ENCODE results near the gene MACROD2. TPM values are rescaled to one million over a fixed set of nuclear protein-coding genes. Genes with fewer than 3 reads are reported as not detected.

Gene MACROD2
- total RNA-seq, 1 donor, result 1.7 TPM

DNA sequence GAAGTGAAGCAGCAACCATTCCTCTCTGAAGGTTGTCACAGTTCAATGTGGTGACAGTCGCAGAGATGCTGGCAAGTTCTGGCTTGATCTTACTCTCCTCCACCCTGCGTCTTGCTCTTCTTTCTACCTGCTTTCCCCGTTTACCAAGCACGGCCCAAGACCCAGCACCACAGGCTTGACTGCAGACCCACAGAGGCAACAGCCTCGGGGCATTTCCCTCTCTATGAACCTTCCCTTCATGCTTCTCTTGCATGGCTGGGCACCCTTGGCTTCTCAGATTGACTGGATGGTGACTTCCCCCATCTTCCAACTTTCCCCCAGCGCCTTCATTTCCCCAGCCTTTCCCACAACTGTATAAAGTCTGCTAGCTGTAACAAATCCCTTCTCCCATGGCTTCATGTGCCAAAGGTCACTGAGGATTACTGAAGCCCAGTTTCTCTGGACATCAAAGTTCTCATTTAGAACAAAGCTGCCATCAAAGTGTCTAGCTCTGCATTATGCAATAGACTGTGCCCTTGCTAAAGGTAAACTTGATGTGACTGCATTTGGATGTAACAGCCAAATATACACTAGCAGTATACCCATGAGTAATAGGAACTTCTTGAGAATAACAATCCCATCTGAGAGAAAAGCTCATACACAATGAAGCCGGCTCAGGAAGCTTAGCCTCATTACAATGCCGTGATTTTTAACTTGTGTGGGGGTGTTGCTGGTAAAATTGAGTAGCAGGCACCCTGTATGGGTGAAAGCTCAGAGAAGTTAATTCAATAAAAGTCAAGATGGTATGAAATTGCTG lies 1065.1 kb downstream of the MACROD2 start:
- Histone ChIP-seq H3K9me3 (ENCODE audit: low read depth, low read length) (no peaks in the 10 kb centered on the region), H3K4me1 (ENCODE audit: insufficient read depth, low read length) (no peaks in the 10 kb centered on the region), H3K27me3 (ENCODE audit: insufficient read depth, low read length) (no peaks in the 10 kb centered on the region), H3K4me3 (ENCODE audit: low read length) (no peak overlapping the region)

DNA sequence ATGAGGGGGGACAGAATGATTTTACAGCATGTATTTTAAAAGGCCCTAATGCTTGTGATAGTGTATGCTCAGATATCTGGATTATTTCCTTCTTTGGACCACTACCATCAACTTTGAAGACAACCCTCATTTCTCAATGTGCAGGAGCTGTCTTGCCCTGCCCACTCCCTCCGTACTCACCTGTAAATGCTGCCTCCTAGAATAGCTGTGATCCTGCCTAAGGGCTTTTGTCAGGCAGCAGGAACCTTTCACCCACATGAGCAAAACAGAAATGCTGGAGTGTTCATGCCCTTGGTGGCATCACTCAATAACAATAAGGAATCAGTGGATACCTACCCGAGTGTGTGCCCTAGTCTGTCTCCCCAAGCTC lies 1065.7 kb downstream of the MACROD2 start:
- Histone ChIP-seq H3K27me3 (ENCODE audit: insufficient read depth, low read length) (no peaks in the 10 kb centered on the region), H3K4me1 (ENCODE audit: insufficient read depth, low read length) (no peaks in the 10 kb centered on the region), H3K9me3 (ENCODE audit: low read depth, low read length) (no peaks in the 10 kb centered on the region), H3K4me3 (ENCODE audit: low read length) (no peak overlapping the region)

DNA sequence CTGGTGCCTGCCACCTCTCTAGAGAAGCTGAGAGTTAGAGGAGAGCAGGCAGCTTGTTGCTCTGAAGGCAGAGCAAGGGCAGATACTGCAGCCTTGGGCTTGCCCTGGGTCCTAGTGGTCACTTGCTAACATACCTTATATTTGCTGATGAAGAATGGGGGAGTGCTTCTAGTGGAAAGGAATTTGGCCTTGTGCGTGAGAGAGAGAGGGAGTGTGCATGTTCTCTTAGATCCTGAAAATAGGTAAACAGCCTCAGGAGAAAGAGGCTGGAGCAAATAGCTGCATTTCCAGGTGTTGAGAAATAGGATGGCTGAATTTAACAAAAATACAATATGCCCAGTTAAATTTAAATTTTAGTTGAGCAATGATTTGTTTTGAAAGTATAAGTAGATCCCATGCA lies 1066.6 kb downstream of the MACROD2 start:
- Histone ChIP-seq H3K9me3 (ENCODE audit: low read depth, low read length) (no peaks in the 10 kb centered on the region), H3K4me1 (ENCODE audit: insufficient read depth, low read length) (no peaks in the 10 kb centered on the region), H3K4me3 (ENCODE audit: low read length) (no peak overlapping the region), H3K27me3 (ENCODE audit: insufficient read depth, low read length) (no peaks in the 10 kb centered on the region)

DNA sequence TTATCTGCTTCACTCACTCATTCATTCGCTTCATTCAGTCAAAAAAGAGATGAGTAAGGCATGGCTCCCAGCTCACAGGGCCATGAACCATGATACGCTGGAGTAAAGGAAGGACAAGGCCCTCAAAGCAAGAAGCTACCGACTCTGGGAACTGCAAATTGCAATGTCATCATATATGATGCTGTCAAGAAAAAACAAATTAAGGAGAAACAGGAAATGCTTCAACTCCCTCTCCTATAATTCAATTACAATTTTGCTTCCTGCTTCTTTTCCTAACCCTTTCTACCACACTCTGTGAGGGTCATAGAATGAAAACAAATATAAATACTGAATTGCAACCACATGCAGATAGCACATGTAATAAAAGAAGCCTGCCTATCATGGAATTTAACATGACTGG lies 1067.8 kb downstream of the MACROD2 start:
- no peak overlapping the region for H3K4me3 ChIP-seq (ENCODE audit: low read length)
- H3K4me1 ChIP-seq (ENCODE audit: insufficient read depth, low read length), result no peaks in the 10 kb centered on the region
- H3K9me3 ChIP-seq (ENCODE audit: low read depth, low read length), result no peaks in the 10 kb centered on the region
- H3K27me3 ChIP-seq (ENCODE audit: insufficient read depth, low read length), result no peaks in the 10 kb centered on the region

DNA sequence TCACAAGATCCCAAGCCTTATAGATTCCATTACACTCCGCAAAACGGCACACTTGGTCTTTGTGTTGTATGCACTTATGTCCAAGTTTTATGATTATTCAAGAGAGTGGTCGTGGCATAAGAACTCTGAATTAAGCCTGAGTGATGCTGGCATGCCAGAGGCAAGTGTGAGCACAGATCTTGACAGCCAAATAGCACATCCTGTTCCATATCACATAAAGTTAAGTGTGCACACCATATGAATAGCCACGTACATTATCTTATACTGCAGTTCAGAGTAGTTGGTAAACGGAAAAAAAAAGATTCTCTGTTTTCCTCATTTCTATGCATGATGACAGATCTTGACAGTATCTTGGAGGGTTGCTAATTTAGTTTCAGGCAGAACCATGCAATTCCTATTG lies 1069.4 kb downstream of the MACROD2 start:
- no peaks in the 10 kb centered on the region for H3K4me1 ChIP-seq (ENCODE audit: insufficient read depth, low read length)
- no peaks in the 10 kb centered on the region for H3K27me3 ChIP-seq (ENCODE audit: insufficient read depth, low read length)
- H3K4me3 ChIP-seq (ENCODE audit: low read length), result no peak overlapping the region
- H3K9me3 ChIP-seq (ENCODE audit: low read depth, low read length), result no peaks in the 10 kb centered on the region

DNA sequence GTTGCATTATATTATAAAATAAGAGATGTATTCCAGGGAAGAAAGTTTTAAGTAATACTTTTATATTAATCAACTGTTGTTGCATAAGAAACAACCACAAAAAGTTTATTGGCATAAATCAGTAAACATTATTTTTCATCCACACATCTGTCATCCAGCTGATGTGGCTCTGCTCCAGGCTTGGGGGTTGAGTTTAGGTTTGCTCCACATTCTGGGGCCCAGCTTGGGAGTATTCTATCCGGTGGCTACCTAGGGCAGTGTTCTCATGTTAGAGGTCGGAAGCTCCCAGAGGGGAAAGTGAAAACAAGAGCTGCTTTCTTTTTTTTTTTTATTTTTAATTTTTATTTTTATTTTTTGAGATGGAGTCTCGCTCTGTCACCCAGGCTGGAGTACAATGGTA lies 1070.5 kb downstream of the MACROD2 start:
- no peaks in the 10 kb centered on the region for H3K9me3 ChIP-seq (ENCODE audit: low read depth, low read length)
- no peaks in the 10 kb centered on the region for H3K4me1 ChIP-seq (ENCODE audit: insufficient read depth, low read length)
- no peaks in the 10 kb centered on the region for H3K27me3 ChIP-seq (ENCODE audit: insufficient read depth, low read length)
- H3K4me3 ChIP-seq (ENCODE audit: low read length), result no peak overlapping the region

DNA sequence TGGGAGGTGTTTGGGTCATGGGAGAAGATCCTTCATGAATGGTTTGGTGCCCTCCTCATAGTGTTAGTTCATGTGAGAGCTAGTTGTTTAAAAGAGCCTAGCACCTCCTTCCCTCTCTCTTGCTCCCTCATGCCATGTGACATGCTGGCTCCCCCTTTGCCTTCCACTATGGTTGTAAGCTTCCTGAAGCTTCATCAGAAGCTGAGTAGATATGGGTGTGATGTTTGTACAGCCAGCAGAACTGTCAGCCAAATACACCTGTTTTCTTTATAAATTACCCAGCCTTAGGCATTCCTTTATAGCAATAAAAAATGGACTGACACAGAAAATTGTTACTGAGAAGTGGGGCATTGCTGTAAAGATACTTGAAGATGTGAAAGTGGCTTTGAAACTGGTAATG lies 1073.2 kb downstream of the MACROD2 start:
- Histone ChIP-seq H3K27me3 (ENCODE audit: insufficient read depth, low read length) (no peaks in the 10 kb centered on the region), H3K9me3 (ENCODE audit: low read depth, low read length) (no peaks in the 10 kb centered on the region), H3K4me1 (ENCODE audit: insufficient read depth, low read length) (no peaks in the 10 kb centered on the region), H3K4me3 (ENCODE audit: low read length) (no peak overlapping the region)

DNA sequence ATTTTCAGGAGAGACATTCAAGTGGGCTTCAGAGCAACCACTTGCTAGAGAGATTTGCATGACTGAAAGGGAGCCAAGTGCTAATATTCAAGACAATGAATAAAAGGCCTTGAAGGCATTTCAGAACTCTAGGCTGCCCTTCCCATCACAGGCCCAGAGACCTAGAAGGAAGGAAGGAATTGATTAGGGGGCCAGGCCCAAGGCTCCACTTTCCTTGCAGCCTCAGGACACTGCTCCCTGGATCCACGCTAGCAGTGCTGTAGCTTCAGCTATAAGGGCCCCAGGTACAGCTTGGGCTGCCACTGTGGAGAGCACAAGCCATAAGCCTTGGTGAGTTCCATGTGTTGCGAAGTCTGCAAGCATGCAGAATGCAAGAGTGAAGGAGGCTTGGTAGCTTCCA lies 1074.0 kb downstream of the MACROD2 start:
- Histone ChIP-seq H3K4me3 (ENCODE audit: low read length) (no peak overlapping the region), H3K9me3 (ENCODE audit: low read depth, low read length) (no peaks in the 10 kb centered on the region), H3K27me3 (ENCODE audit: insufficient read depth, low read length) (no peaks in the 10 kb centered on the region), H3K4me1 (ENCODE audit: insufficient read depth, low read length) (no peaks in the 10 kb centered on the region)

DNA sequence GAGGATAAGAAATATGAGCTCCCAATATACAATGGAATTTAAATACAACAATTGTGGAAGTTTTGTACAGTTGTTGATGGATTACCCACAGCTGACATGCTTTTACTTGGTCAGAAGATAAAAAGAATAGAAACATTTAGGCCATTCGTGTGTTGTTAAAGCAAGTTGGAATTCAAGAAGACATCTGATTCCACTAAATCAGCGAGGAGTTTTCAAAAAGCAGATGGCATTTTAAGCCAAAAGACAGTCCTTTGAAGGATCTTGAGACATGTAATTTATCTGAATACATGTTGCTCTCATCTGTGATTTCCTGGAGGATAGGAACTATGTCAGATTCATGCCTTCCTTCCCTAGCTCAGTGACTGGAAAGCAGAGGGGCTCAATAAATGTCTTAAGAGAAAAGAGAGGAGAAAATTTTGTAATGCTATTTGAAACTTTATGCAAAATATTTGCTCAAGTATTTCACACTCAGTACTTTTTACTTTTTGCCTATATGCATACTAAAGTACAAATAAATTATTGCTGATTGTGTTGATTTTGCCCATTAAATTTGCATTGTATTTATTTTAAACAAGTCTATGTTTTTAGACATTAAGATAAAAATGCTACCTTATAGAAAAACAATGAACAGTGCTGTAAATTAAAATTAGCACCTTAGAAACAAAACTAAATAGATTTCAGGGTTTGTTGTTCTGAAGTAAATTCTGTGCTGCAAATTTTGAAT lies 1075.9 kb downstream of the MACROD2 start:
- no peaks in the 10 kb centered on the region for H3K9me3 ChIP-seq (ENCODE audit: low read depth, low read length)

DNA sequence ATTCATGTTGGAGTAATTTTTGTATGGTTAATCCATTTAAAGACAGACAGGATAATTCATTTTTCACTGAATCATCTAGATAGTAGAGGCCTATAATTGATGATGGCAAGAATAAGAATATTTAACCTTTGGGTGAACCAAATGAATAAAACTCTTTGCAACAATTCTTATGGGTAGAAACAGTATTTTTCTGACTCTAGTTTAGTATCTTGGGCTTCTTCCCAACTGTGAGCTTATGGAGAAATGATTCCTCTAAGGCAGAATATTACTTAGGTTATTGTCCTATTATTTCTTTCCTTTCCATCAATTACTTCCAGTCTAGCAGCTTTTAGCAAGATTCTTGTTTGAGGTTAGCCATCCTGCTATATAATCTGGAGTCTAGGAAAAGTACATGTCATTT lies 1077.0 kb downstream of the MACROD2 start:
- no peaks in the 10 kb centered on the region for H3K27me3 ChIP-seq (ENCODE audit: insufficient read depth, low read length)
- no peaks in the 10 kb centered on the region for H3K9me3 ChIP-seq (ENCODE audit: low read depth, low read length)
- H3K4me1 ChIP-seq (ENCODE audit: insufficient read depth, low read length), result no peaks in the 10 kb centered on the region
- no peak overlapping the region for H3K4me3 ChIP-seq (ENCODE audit: low read length)

More for the DNA sequence above, 1075.9 kb downstream of the MACROD2 start:
- no peaks in the 10 kb centered on the region for H3K4me1 ChIP-seq (ENCODE audit: insufficient read depth, low read length)
- H3K4me3 ChIP-seq (ENCODE audit: low read length), result no peak overlapping the region
- no peaks in the 10 kb centered on the region for H3K27me3 ChIP-seq (ENCODE audit: insufficient read depth, low read length)

DNA sequence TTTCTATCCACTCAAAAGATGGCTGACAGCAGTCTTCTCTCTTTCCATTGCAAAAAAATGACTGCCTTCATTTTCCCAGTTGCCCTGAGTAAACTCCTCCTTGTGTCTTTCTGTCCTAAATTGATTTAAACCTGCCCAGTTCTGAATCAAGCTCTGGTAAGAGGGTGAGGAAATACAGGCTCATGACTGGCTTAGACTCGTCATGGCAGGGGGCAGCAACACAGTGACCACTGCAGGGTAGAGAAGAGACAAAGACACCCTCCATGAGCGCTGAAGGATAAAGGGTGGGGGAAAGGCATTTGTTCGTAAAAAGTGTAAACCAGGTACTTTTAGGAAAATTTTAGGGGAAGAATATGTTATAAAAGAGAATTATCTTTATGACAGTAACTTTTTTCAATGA lies 1080.3 kb downstream of the MACROD2 start:
- no peaks in the 10 kb centered on the region for H3K27me3 ChIP-seq (ENCODE audit: insufficient read depth, low read length)
- H3K4me1 ChIP-seq (ENCODE audit: insufficient read depth, low read length), result no peaks in the 10 kb centered on the region
- H3K9me3 ChIP-seq (ENCODE audit: low read depth, low read length), result no peaks in the 10 kb centered on the region
- no peak overlapping the region for H3K4me3 ChIP-seq (ENCODE audit: low read length)

DNA sequence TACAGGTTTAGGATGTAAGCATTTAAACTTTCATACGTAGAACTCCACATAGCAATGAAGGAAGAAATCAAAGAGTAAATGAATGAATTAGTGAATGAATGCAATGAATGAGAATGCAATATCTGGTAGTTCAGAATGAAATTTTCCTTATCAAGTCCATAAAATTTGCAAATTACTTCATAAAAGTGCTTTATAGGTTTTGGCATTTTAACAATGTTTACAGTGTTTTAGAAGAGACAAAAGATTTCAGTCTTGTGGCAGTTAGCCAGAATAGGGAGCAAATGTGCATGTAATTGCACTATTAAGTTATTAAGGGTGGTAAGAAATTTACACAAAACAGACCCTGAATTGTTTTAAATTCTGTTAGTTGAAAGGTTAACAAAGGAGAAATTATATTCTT lies 1081.5 kb downstream of the MACROD2 start:
- H3K4me1 ChIP-seq (ENCODE audit: insufficient read depth, low read length), result no peaks in the 10 kb centered on the region
- H3K27me3 ChIP-seq (ENCODE audit: insufficient read depth, low read length), result no peaks in the 10 kb centered on the region
- no peak overlapping the region for H3K4me3 ChIP-seq (ENCODE audit: low read length)
- no peaks in the 10 kb centered on the region for H3K9me3 ChIP-seq (ENCODE audit: low read depth, low read length)

DNA sequence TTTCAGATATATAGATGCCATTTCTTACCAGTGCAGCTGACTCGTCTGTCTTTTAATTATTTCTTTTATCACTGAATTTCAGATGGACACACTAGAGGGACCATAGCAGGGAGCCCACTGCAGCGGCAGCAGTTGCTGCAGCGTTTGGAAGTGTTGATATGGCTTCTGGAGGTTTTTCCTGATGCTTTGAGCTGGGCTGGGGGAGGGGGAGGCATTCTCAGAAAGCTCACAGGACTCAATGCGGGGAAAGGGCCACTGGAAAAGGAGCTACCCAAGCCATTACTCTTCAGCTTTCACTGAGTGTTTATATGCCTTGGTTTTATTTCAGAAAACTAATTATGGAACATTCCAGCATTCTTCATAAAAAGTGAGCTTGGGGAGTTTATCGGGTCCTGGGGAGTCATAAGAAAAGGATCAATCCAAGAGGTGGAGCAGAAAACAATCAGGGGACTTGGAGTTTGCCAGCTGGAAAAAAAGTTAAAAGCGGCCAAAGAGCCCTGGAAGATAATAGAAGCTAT lies 1082.5 kb downstream of the MACROD2 start:
- no peaks in the 10 kb centered on the region for H3K9me3 ChIP-seq (ENCODE audit: low read depth, low read length)
- H3K4me1 ChIP-seq (ENCODE audit: insufficient read depth, low read length), result no peaks in the 10 kb centered on the region
- H3K27me3 ChIP-seq (ENCODE audit: insufficient read depth, low read length), result no peaks in the 10 kb centered on the region
- H3K4me3 ChIP-seq (ENCODE audit: low read length), result no peak overlapping the region

DNA sequence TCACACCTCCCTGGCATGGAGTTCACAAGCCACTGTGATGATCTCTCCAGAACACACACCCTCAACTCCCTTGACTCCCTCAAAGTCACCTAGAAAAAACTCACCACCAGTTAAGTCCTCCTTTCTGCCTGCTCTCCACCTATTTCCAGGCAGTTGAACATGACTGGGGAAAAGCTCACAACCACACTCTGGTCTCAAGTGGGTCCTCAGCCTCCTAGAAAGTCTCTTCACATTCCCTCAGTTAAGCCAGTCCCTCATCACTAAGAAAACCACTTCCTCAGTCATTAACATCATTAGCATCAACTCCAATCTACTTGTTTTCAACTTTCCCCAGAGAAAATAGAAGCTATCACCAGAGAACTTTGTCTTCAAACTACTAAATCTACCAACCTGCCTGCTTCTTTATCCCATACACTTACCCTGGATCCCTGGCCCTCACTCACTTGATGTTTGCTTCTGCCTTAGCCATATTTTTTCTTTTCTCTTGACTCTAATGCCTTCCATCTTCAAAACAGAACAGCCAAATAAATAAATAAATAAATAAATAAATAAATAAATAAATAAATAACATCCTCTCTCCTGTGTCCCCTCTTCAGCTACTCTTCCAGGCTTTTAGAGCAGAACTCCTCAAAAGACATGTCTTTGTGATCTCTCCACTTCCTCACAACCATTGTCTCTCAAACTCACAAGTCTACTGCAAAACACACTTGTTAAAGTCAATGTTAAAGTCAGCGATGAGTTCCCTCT lies 1084.5 kb downstream of the MACROD2 start:
- no peaks in the 10 kb centered on the region for H3K27me3 ChIP-seq (ENCODE audit: insufficient read depth, low read length)
- H3K9me3 ChIP-seq (ENCODE audit: low read depth, low read length), result no peaks in the 10 kb centered on the region
- H3K4me1 ChIP-seq (ENCODE audit: insufficient read depth, low read length), result no peaks in the 10 kb centered on the region
- no peak overlapping the region for H3K4me3 ChIP-seq (ENCODE audit: low read length)

DNA sequence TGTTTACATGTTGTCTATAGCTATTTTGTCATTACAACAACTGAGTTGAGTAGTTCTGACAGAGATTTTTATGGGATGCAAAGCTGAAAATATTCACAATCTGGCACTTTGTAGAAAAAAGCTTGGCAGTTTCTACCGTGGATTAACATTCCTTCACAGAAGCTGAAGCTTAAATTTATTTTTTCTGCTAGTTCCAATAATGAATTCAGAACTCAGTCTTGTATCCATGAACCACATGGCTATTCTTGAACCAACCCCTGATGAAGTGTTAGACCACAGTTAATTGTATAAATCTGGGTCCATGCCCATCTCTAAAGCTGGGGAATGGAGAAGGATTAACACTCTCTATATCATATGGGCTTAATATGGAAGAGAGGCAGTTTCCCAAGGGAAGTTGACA lies 1085.9 kb downstream of the MACROD2 start:
- Histone ChIP-seq H3K4me3 (ENCODE audit: low read length) (no peak overlapping the region), H3K9me3 (ENCODE audit: low read depth, low read length) (no peaks in the 10 kb centered on the region), H3K4me1 (ENCODE audit: insufficient read depth, low read length) (no peaks in the 10 kb centered on the region), H3K27me3 (ENCODE audit: insufficient read depth, low read length) (no peaks in the 10 kb centered on the region)
